ENCODE results near the gene FN3K.

Gene FN3K

DNA sequence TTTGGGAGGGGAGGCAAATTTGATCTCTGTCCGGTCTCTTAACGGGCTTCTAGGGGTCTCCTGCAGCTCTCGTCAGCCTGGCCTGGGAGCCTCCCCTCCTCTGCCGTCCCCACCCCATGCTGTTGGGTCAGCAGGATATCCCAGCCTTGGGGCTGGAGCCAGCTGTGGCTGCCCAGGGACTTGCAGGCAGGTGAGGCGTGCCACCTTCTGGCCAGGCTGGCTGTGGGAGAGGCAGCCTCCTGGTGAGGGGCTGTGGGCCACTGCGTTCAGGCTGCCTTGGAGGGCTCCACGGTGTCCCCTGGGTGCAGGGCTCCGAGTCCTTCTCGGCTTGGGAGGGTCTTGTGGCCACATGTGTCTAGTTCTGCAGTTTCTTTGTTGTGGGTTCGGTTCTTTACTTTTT lies 51.0 kb downstream of the FN3K start:
- Histone ChIP-seq H3K4me1 (no peaks in the 10 kb centered on the region), H3K27me3 (no peaks in the 10 kb centered on the region), H3K4me3 (no peak overlapping the region), H3K36me3 (peaks cover 14 to 43% (median 29%) of the 10 kb centered on the region in 3 donors), H3K27ac (no peak overlapping the region), H3K9me3 (no peaks in the 10 kb centered on the region)
- TF ChIP-seq, protein P1, sequence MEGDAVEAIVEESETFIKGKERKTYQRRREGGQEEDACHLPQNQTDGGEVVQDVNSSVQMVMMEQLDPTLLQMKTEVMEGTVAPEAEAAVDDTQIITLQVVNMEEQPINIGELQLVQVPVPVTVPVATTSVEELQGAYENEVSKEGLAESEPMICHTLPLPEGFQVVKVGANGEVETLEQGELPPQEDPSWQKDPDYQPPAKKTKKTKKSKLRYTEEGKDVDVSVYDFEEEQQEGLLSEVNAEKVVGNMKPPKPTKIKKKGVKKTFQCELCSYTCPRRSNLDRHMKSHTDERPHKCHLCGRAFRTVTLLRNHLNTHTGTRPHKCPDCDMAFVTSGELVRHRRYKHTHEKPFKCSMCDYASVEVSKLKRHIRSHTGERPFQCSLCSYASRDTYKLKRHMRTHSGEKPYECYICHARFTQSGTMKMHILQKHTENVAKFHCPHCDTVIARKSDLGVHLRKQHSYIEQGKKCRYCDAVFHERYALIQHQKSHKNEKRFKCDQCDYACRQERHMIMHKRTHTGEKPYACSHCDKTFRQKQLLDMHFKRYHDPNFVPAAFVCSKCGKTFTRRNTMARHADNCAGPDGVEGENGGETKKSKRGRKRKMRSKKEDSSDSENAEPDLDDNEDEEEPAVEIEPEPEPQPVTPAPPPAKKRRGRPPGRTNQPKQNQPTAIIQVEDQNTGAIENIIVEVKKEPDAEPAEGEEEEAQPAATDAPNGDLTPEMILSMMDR (IDR thresholded peaks at IDR 0.05): no peak
- no peak for DNase-seq
- intact Hi-C loops (cut with DNase I; ENCODE audit: low total_unique reads): no loop called here

DNA sequence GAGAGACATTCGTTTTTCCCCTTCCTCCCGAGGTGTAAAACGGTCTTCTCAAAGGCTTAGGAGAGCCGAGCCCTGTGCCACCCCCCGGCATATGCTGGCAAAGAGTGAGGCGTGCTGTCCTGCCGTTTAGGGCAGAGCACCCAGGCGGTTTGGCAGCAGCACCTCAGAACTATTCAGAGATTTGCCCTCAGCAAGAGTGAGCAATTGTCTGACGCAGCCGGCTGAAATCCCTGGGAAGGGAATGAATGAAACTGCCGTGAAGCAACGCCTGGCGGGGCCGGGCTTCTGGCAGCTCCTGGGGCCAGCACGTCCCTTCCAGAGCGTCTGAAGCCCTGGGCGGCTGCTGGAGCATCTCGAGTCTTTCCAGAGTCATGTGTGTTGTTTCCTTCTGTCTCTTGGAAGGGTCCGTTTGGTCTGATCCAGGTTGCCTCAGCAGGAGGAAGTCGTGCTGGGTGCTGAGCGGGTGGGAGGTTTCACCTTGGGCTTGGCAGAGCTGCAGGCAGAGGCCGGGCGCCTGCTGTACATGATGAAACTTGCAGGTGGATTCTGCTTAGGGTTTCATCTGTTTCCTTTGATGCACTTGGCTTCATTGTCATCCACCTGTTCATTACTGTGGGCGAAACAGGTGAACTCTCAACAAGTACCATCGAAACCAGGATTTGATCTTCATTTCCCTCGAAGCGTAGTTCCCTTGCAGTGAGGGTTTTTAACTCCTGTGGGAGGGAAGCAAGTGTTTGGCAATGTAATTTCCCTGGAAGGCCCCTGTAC lies 51.9 kb downstream of the FN3K start:
- Histone ChIP-seq H3K27me3 (no peaks in the 10 kb centered on the region), H3K36me3 (peaks cover 14 to 39% (median 29%) of the 10 kb centered on the region in 3 donors), H3K27ac (no peak overlapping the region), H3K4me1 (no peaks in the 10 kb centered on the region), H3K4me3 (no peak overlapping the region), H3K9me3 (no peaks in the 10 kb centered on the region)
- peak; percentile 71 to 76 for DNase-seq
- intact Hi-C loops (cut with DNase I; ENCODE audit: low total_unique reads): no loop called here
- TF ChIP-seq, protein P1 (IDR thresholded peaks at IDR 0.05): no peak

DNA sequence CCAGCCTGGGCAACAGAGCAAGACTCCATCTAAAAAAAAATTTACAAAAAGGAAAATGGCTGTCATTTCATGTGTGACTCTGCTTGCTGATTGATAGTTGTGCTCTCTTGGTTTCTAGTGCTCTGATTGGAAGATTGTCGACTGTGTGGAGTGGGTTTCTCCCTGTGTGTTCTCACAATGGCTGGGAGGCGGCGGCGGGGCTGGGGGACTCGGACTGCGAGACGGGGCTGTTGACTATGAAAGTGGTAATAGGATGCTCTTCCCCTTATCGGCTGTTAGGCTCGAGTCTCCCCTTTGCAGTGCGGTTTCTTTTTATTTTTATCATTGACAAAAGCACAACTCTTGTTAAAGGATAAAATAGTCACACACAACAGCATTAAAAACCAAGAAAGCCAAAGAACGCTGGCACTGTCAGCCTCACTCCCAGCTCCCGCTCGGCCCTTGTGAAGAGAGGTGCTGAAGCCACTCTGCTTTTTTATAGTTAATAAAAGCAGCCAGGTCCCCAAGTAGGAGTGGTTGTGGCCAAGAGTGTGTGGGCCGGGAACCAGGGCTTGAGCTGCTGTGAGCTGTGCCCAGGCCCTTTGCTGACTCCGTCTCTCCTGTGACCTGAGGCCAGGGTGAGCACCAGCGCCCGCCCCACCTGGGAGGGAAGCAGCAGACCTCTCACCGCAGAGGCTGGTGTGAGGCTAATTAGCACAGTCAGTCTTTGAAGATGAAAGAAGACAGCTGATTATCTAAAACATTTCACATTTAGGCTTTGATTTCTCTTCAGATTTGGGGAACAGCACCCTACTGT lies 53.0 kb downstream of the FN3K start:
- Histone ChIP-seq H3K4me1 (peaks cover 0 to 4% (median 2%) of the 10 kb centered on the region in 4 donors), H3K27me3 (no peaks in the 10 kb centered on the region), H3K9me3 (no peaks in the 10 kb centered on the region), H3K27ac (no peak overlapping the region), H3K4me3 (no peak overlapping the region), H3K36me3 (peaks cover 5 to 28% (median 20%) of the 10 kb centered on the region in 3 donors)
- TF ChIP-seq, protein P1 (IDR thresholded peaks at IDR 0.05): no peak
- intact Hi-C loops (cut with DNase I; ENCODE audit: low total_unique reads): no loop called here
- DNase-seq: no peak

DNA sequence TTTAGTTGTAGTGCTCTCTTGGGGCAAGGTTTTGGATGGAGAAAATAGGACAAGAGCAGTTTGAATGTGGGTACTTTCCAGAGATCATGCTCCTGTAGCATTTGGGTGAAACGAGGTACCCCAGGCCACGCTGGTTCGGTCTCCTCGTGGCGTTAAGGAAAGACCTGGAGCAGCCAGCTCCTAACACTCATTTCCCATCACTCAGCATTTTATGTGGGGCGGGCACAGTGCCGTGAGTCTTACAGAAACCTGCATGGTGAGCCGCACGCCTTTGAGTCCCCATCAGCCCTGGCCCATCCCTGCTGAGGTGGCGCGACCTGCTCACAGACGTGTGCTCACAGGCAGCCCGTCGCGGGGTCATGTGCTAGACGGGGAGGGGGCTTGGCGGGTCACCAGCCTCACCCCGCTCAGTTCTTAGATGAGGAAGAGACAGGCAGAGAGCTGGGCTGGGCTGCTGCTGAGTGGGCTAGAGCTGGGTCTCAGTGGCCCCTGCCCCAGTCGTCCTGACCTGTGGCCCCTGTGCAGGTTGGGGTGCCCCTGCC lies 53.7 kb downstream of the FN3K start:
- Histone ChIP-seq H3K4me1 (peaks cover 0 to 11% (median 9%) of the 10 kb centered on the region in 4 donors), H3K4me3 (no peak overlapping the region), H3K27ac (no peak overlapping the region), H3K27me3 (no peaks in the 10 kb centered on the region), H3K9me3 (no peaks in the 10 kb centered on the region), H3K36me3 (peaks cover 0 to 21% (median 14%) of the 10 kb centered on the region in 3 donors)
- intact Hi-C loops (cut with DNase I; ENCODE audit: low total_unique reads): no loop called here
- DNase-seq: no peak
- TF ChIP-seq, protein P1 (IDR thresholded peaks at IDR 0.05): no peak

DNA sequence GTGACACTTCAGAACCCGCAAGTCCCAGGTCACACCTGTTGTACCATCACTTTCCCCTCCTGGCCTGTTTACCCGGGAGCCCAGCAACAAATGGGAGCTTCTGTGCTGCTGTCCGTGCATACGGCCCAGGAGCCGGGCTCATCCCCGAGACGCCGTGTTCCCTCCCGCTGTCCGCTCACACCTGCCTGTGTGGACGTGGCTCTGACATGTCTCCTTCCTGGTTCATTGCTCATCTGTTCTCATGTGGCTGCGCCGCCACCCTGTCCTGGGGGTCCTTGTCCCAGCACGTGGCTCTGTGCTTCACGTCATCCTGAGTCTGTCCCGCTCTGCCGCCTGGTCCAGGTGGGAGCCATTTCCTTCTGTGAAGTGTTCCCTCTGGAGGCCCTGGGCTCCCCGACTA lies 54.4 kb downstream of the FN3K start:
- TF ChIP-seq, protein P1 (IDR thresholded peaks at IDR 0.05): no peak
- DNase-seq: no peak
- intact Hi-C loops (cut with DNase I; ENCODE audit: low total_unique reads): no loop called here
- Histone ChIP-seq H3K27ac (no peak overlapping the region), H3K4me1 (peaks cover 0 to 17% (median 13%) of the 10 kb centered on the region in 4 donors), H3K9me3 (no peaks in the 10 kb centered on the region), H3K4me3 (no peak overlapping the region), H3K36me3 (peaks cover 0 to 14% (median 7%) of the 10 kb centered on the region in 3 donors), H3K27me3 (no peaks in the 10 kb centered on the region)
